GM18507 (cell line): ENCODE measurements around the gene POLDIP2.
A peak's percentile ranks its signal among the peaks of the same experiment; 100 is the strongest.

ENCODE experiments used
- DNase-seq: peaks from one replicate; pipeline ENCODE4 v3.0.0; 2011; ENCODE audit warnings: low read depth; ENCODE audit not compliant: insufficient read length; ENCODE audit errors: extremely low spot score
- FAIRE-seq: peaks from 2 replicates; lab custom pipeline; 2011; peaks lifted over from hg19 to GRCh38; lab: Jason Lieb, UNC

POLDIP2 gene

GRCh38 chr17:28357061-28357900 lies at the start of gene POLDIP2:
Gene POLDIP2 (minus strand): TSS chr17:28357527. CDS start chr17:28357448, 79 bp downstream.
- FAIRE-seq (peak; percentile 93), DNase-seq (peak; percentile 93)

GRCh38 chr17:28406473-28406814 lies 49.1 kb upstream of the POLDIP2 start:
- no peak for FAIRE-seq

GRCh38 chr17:28405632-28406472 lies 48.5 kb upstream of the POLDIP2 start, which contains the start of gene SLC46A1:
Gene SLC46A1 (minus strand): TSS chr17:28406212. CDS start chr17:28406114, 98 bp downstream.
- peak; percentile 64 for DNase-seq
- peak; percentile 67 for FAIRE-seq

More at GRCh38 chr17:28406473-28406814, 49.1 kb upstream of the POLDIP2 start:
- no peak for DNase-seq

GRCh38 chr17:28404812-28405570 lies 47.7 kb upstream of the POLDIP2 start:
- DNase-seq (no peak), FAIRE-seq (peak; percentile 12)

GRCh38 chr17:28404461-28404811 lies 47.1 kb upstream of the POLDIP2 start:
- FAIRE-seq (no peak), DNase-seq (no peak)

GRCh38 chr17:28404007-28404406 lies 46.7 kb upstream of the POLDIP2 start:
- FAIRE-seq (no peak), DNase-seq (no peak)

GRCh38 chr17:28402844-28403243 lies 45.5 kb upstream of the POLDIP2 start:
- FAIRE-seq = no peak

GRCh38 chr17:28402224-28402630 lies 44.9 kb upstream of the POLDIP2 start:
- FAIRE-seq = no peak

More at GRCh38 chr17:28402844-28403243, 45.5 kb upstream of the POLDIP2 start:
- DNase-seq = no peak

GRCh38 chr17:28399808-28400207 lies 42.5 kb upstream of the POLDIP2 start:
- DNase-seq (no peak), FAIRE-seq (no peak)

More at GRCh38 chr17:28402224-28402630, 44.9 kb upstream of the POLDIP2 start:
- DNase-seq = no peak

- DNase-seq (no peak), FAIRE-seq (peak; percentile 29)
Observed at GRCh38 chr17:28398280-28398981, 41.1 kb upstream of the POLDIP2 start.

GRCh38 chr17:28397687-28398279 lies 40.5 kb upstream of the POLDIP2 start:
- no peak for DNase-seq
- FAIRE-seq = no peak

GRCh38 chr17:28397275-28397674 lies 39.9 kb upstream of the POLDIP2 start:
- DNase-seq = no peak

GRCh38 chr17:28396635-28397239 lies 39.4 kb upstream of the POLDIP2 start:
- FAIRE-seq (no peak), DNase-seq (no peak)

More at GRCh38 chr17:28397275-28397674, 39.9 kb upstream of the POLDIP2 start:
- FAIRE-seq = no peak

GRCh38 chr17:28395968-28396367 lies 38.6 kb upstream of the POLDIP2 start:
- FAIRE-seq = no peak
- DNase-seq = no peak

- FAIRE-seq (no peak), DNase-seq (no peak)
Observed at GRCh38 chr17:28395426-28395825, 38.1 kb upstream of the POLDIP2 start.

- FAIRE-seq = no peak
- DNase-seq = no peak
Observed at GRCh38 chr17:28394337-28395116, 37.2 kb upstream of the POLDIP2 start.

- no peak for FAIRE-seq
- no peak for DNase-seq
Observed at GRCh38 chr17:28392491-28392890, 35.2 kb upstream of the POLDIP2 start.

- FAIRE-seq = no peak
Observed at GRCh38 chr17:28391401-28391800, 34.1 kb upstream of the POLDIP2 start.

More at GRCh38 chr17:28391401-28391800, 34.1 kb upstream of the POLDIP2 start:
- no peak for DNase-seq
